T-helper 9 cell (primary cell): ENCODE results near the gene LARP4B.

Source experiments
- DNase-seq: peaks from one replicate; pipeline ENCODE4 v3.0.0-alpha.2; 2020
- total RNA-seq, 2 donors: gene quantifications; one replicate each; lab custom pipeline; 2026; lab: John Stamatoyannopoulos, UW

The LARP4B gene
- total RNA-seq = 56.7 to 97.4 reads per million in 2 donors

DNA sequence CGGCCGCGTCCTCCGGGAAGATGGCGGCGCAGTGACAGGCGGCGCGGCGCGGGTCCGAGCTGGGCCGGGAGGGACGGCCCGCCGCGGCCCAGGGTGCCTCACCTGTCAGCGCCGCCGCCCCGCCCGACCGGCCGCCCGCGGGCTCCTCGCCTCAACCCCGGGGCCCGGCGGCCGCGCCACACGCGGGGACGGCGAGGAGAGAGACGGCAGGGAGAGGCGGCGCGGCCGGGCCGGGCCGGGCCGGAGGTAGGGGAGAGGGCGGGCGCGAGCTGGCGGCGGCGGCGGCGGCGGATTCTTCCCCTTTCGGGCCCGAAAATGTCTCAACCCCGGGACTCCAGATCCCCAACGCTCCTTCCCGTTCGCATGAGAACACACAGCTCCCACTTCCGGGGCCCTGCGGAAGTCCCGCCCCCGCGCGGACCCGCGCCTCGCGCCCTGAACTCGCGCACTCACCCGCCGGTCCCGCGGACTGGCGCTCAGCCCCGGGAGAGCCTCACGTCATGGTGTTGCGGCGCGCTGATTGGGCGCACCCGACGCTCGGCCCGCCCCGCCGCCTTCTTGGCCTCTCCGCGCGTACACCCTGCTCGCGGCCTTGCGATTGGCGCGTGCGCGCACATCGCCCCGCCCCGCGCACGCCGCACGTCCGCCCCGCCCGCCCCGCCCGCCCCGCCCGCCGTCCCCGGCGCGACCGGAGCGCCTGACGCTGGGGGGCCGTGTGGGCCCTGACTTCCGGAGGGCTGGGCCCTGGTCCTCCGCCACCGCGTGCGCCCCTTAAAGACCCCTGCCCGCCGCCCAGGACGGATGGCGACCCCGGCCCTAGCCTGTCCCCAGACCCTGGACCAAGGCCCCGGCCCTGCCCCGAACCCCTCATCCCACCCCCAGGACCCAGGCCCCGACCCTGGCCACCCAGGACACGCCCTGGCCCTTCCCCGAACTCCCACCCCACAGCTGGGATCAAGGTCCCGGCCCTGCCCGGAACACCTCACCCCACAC, at the start of gene LARP4B:
Gene LARP4B, minus strand, starts transcription at position 380 of the 993 bp plus-strand sequence. CDS start 45,984 bp downstream, outside the sequence.
- DNase-seq = peak; percentile 92

DNA sequence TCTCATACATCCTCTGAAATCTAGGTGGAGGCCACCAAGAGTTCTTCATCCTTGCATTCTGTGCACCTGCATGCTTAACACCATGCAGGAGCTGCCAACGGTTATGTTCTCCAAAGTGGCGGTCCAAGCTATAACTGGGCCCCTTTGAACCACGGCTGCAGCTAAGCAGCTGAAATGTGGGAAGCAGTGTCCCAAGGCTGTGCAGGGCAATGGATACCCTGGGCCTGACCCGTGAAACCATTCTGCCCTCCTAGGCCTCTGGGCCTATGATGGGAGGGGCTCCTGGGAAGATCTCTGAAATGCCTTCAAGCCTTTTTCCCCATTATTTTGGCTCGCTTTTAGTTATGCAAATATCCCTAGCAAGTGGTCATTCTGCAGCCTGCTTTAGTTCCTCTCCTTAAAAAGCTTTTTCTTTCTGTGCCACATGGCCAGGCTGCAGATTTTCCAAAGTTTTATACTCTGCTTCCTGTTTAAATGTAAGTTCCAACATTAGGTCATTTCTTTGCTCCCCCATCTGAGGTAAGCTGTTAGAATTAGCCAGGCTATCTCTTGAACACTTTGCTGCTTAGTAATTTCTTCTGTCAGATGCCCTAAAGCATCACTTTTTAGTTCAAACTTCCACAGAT, 49.1 kb upstream of the LARP4B start:
- DNase-seq = no peak

DNA sequence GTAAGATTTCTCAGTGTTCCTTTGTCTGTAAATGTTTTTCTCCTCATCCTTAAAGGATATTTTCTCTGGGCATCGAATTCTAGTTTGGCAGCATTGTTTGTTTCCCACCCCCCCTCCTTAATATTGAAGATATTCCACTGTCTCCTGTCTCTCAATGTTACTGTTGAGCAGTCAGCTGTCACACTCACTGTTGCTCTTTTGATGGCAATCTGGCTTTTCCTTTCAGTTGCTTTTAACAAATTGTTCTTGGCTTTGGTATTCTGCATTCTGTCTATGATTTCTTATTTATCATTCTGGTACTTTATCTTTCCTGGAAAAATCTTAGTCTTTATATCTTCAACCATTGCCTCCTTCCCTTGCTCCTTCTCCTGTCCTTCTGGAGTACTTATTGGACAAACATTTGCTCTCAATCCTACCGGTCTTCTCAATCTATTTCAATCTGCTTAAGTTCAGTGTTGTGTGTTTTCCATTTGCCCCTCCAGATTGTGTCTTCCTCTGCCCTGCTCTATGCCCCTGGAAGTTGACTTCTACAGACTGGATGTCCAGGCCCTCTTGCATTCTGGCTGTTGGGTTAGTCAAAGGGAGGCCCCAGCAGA, 47.4 kb upstream of the LARP4B start:
- no peak for DNase-seq

DNA sequence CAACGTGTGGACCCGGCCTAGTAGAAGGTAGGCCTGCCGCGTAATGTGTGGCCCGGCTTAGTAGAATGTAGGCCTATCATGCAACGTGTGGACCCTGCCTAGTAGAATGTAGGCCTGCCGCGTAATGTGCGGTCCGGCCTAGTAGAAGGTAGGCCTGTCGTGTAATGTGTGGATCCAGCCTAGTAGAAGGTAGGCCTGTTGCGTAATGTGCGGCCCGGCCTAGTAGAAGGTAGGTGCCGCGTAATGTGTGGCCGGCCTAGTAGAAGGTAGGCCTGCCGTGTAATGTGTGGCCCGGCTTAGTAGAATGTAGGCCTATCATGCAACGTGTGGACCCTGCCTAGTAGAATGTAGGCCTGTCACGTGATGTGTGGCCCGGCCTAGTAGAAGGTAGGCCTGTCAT, 44.8 kb upstream of the LARP4B start:
- no peak for DNase-seq

DNA sequence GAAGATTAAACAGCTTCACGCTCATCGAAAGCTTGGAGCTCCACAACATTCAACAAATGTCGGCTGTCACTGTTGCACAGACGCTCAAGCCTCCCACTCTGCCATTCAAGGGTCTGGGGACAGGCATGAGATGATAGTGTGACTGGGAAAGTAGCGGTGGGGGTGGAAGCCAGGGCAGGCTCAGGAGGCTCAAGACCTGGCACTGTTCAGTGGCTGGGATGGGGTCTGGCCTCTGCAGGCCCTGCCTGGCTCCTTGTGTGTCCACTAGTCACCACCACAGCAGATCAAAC, 43.2 kb upstream of the LARP4B start:
- DNase-seq = no peak

DNA sequence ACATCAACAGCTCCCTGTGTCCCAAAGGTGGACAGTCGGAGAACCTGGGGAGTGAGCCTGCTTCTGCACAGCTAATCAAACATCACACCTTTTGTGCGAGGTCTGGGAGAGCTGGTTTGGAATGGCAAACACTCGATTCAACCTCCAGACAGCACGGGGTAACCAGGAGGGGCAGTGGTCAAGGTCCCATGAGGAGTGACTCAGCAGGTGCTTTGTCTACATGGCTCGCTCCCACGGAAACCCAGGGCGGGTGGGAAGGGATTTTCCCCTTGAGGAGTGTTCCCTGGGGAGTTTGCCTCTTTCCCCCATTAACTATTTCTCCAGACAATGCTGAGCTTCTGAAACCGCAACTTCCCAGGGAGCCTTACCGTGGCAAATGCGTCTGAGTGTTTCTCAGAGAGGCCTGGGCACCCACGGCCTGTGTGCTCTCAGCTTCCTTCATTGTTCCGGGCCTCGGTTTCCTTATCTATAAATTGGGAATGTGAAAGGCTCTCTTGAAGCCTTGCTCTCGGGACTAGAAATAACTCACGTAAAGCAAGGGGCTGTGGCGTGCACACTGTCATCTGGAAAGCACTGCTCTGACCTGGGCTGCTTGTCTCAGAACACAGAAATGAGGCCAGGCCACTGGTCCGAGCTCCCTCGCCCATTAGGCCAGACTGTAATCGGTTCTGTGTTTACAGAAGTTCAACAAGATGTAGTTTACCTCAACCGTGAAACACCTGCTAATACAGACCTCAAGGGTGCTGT, 42.7 kb upstream of the LARP4B start:
- DNase-seq = no peak

DNA sequence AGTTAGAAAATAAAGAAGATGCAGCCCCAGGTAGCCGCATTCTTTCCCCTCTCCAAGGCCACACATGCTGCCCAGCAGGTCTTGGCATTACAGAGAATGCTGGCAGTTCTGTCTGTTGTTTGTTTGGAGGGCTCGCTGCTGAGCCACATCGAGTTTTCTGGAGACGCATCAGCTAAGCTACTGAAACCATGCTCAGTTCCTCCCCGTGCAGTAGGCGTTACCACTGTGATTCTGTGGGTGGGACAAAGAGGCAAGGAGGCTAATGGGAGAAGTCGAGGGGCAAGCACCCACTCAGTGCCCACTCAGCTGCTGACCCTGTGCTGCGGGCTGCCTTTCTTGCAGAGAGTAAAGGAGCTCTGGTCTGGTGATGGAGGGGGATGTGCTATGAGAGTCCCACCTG, 41.3 kb upstream of the LARP4B start:
- DNase-seq = no peak

DNA sequence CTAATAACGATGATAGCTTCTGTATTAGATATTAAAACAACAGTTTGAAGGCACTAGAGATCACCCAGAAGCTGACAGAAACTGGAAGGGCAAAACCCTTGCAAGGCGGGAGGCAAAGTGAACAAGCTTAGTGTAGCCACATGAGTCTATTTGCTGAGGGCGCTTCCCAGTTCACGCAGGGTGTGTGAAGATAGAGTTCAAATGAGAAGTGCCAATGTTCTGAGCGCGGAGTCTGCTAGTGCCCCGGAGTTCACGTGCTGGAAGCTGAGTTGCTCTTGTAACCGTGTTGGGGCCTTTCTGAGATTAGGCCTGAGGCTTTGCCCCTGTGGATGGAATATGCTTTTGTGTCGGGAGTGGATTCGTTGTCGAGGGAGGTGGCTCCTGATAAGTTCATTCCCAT, 40.1 kb upstream of the LARP4B start:
- DNase-seq = no peak

DNA sequence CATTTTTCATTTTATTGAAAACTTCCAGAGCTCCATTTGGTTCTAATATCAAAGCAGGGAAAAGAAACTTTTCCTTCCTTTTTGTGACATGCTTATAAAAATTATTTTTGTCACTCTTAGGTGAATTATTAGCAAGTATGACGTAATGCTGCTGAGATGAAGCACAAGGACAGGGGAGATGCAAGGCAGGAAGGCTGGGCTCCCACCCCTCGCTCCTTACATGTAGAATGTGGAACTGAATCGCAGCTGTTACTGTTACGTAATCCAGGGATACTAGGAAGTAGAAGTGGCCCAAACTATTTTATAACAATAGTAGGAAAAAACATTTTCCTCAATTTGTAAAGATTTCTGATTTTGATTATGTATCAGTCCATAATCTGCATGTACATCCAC, 39.6 kb upstream of the LARP4B start:
- DNase-seq = no peak

DNA sequence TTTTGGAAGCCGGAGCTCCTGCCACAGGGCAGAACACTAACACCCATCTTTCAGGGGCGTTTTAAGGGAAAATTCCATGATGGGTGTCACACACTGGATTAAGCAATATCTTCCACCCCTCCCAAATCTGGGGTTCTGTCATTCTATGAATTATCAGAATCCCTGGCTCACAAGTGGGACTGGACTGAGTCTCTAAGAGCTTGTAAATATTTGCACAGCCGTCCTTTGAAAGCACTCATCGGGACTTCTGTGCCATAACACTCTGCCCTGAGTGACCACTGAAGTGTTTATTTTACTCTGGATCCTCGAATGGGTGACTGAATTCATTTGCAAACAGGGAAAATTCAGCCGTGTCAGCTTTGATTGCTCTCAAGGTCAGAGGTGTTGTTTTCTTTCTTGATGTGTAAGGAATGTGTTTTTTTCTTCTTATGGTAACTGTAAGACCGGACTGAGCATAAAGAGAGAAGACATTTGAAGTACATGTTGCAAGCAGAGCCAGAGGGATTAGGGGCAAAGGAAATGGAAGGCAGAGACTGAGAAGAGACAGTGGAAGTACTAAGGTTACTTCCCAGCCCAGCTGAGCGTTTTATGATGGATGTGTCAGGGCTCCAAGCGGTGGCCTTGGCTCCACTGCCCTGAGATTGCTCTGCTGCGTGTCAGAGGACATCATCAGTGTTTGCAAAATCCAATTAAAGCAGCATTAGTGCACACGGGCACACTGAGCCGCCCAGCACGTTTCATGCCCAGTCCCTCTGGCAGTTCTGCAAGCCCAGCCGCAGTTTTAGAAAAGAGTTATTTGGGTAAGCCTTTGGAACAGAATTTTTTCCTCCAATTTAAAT, 39.0 kb upstream of the LARP4B start:
- no peak for DNase-seq

DNA sequence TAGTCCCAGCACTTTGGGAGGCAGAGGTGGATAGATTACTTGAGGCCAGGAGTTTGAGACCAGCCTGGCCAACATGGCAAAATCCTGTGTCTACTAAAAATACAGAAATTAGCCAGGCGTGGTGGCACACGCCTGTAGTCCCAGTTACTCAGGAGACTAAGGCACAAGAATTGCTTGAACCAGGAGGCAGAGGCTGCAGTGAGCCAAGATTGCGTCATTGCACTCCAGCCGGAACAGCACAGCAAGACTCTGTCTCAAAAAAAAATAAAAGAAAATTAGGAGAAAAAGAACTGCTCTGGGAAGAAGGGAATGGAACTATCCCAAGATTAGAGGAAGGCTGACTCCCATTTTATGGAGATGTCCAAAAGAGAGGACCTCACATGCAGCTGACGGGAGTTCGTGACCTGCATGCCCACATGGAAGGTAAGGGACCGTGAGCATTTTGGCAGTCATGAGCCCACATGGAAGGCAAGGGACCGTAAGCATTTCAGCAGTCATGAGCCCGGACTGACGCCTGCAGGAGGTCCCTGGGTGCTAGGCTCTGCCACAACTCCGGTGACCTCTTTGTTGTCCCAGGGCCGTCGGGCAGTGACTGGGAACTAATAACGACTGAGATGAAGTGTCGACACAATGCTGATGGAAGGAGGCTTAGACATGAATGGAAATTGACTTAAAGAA, 38.1 kb upstream of the LARP4B start:
- DNase-seq = no peak

DNA sequence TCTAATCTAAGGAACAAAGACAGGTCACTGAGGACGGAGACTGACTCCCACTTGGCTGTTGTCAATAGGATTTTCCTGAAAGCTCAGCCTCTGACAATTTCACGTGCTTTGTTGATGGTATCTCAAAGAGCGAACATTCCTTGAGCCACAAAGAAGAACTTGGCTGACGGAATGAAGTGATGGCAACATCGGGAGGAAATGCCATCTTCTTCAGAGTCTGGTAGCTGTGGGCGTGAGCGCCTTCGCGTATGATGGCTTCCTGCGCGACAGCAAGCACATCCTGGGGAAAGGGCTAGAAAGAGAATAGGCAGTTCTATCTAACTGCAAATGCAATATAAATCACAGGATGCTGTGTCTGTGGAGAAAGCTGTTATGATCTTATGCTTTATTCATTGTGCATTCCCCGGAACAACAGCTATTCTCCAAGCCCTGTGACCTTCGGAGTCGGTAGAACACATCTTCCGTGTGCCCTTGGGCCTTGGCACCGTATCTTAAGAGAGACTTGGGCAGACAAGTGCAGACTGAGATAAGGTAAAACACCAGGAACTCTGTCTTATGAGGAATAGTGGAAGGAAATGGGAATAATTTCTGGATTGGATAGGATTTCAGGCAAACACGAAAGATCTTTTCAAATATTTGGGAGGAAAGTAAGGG, 37.2 kb upstream of the LARP4B start:
- DNase-seq = no peak

DNA sequence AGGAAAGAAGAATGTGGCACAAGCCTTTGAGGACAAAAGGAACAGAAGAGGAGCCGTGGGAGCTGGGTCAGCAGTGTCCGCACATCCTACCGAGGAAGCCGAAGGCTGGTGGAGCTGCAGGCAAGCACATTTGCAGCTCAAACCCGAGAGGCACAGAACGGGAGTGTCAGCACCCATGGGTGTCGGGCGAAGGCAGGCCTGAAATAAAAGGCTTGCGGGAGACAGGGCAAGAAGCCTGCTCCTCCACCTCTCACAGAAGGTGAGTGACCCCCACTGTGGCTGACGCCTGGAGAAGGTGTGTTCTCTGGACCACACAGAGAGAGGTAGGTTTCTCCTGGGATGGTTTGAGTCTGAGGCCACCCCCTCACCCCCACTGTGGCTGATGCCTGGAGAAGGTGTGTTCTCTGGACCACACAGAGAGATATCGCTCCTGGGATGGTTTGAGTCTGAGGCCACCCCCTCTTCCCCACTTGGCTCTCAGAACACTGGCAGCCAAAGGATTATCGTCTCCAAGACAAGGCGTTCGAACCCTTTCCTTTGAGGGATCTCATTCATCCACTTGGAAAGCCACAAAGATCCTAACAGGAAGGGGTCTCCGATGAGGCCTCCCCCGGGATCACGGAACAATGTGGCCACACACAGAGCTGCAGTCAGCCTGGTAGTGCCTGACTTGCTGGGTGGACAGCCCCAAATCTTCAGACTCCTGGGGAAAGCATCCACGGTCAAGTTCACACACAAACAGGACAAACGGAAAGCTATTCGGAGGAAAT, 35.1 kb upstream of the LARP4B start:
- no peak for DNase-seq

DNA sequence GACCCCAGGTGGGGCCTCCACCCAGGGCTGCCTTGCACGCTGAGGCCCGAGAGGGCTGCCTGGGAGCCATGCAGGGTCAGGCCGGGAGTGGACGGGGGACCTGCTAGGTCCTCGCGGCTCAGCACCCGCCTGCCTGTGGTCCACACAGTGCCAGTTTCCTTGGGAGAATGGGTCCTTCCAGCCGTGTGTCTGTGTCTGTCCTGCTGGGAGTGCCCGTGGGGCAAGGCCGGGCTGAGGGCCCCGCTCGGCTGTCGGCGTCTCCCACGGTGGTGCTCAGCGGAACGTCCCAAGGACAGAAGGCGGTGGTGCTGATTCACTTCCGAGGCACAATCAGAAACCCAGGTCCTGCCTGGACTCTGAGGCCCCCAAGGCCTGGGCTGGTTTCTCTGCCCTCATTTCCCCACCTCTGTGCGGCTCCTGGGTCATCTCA, 33.5 kb upstream of the LARP4B start:
- DNase-seq = no peak

DNA sequence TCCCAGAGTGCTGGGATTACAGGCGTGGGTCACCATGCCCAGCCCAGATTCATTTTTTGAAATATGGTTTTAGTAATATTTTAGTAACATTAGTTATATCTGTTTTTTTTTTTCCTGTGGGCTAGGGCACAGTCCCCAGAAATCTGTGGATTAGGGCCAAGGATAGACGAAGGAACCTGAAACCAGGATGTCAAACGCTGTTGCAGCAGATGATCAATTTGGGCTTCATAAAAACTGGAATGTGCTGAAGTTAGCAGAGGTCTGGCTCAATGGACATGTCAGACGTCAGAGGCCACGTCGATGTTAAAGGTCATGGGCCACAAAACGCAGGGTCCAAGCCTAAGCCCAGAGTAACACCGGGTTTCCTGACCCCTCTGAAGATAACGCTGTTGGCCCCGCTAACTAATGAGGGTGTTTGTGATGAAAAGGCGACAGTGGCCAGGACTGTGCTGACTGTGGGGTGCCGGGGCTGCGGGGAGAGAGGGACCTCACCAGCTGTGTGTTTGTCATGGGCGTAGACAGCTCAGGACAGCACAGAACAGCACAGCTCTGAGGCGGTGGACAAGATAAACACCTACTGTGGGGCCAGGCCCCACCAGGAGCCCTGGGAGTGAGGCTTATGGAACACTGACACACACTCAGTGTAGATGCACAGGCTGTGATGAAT, 32.9 kb upstream of the LARP4B start:
- no peak for DNase-seq

DNA sequence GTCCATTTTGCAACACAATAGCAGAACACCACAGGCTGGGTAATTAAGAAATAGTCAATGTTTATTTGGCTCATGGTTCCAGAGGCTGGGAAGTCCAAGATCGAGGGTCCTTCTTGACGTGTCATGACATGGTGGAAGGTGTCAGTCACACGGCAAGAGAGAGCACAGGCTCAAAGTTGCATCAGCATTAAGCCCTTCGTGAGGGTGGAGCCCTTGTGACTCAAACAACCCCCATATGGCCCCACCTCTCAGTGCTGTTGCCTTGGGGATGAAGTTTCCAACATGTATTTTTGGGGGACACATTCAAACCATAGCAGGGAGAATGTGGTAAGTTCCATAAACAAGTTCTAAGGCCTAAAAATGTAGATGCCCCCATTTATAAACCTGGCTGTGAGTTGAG, 32.1 kb upstream of the LARP4B start:
- DNase-seq = no peak

DNA sequence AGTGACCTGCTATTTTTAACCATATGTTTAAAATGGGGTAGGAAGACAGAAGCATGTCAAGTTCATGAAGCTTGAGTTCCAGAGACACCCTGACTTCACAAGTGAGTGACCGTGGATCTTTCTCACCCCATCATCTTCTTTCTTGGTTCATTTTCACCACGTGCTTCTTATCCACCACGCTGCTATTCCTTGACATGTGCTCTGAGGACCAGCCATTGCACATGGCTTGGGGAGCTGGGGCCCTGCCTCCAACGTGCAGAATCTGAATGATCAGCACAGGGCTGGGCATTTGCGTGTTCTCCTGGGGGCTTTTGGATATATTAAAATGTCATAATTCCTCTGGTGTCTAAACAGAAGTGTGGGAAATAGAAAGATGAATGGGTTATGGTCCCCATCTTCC, 31.7 kb upstream of the LARP4B start:
- no peak for DNase-seq

DNA sequence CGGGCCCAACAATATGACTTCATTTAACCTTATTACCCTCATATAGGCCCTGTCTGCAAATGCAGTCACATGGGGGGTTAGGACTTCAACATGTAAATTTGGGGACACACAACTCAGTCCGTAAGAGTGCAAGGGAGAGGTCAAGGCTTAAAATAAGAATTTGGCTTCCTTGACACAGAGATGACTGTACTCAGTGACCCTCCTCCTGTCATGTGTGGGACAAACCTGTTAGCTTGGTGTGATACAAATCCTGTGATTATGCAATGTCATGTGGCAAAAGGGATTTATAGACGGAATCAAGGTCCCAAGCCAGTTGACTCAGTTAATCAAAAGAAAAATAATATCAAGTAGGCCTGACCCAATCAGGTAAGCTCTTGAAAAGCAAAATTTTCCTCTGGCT, 30.8 kb upstream of the LARP4B start:
- no peak for DNase-seq

DNA sequence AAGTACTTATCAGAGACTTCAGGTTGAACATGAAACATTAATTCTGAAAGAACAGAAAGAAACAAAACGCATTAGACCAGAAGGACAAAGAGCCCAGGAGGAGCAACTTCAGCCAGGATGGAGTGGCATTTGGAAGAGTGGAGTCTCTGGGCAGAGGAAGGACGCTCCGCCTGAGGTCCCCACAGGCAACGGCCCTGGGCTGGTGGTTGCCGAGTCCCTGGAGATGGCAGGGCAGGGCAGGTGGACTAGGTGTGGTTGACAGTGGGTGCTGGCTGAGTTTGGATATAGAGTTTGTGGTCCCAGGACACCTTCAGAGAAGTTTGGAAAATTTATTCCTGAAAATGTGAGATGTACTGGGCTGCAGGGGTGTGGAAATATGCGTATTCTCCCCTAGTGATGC, 27.4 kb upstream of the LARP4B start:
- no peak for DNase-seq

DNA sequence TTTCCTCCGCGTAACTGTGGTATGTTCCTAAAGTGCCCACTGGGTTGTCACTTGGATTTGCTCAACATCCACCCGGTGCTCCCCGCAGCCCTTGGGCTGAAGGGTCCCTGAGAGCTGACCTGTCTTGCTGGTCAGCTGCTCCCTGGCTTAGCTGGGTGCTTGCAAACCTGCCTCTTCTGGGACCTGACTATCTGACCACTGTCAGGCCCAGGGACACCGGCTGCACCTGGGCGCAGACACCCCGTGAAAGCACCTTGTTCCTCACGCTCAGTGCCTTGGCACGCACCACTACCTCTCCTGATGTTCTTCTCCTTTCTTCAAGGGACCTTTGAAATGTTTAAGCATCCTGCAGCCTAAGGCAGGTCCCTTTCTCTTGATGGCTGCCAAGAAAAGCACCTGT, 26.6 kb upstream of the LARP4B start:
- no peak for DNase-seq
